ENCODE results near the gene VASH2.

The VASH2 gene

DNA sequence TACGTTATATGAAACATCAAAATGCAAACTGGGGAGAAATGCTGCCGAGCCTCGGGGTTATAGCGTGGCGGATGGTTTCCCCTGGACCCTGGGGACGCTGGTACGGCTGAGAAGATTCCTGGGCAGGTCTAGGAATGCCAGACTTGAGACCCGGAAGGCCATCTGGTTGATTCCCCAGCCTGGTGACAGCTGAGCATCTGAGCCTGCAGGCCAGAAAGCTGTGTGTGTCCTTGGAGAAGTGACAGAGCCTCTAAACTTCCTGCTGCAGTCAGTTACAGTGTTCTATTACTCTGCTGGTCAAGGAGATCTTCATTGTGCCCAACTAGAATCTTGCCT lies 2.3 kb downstream of the VASH2 start:
- H3K27ac ChIP-seq, result no peak overlapping the region

DNA sequence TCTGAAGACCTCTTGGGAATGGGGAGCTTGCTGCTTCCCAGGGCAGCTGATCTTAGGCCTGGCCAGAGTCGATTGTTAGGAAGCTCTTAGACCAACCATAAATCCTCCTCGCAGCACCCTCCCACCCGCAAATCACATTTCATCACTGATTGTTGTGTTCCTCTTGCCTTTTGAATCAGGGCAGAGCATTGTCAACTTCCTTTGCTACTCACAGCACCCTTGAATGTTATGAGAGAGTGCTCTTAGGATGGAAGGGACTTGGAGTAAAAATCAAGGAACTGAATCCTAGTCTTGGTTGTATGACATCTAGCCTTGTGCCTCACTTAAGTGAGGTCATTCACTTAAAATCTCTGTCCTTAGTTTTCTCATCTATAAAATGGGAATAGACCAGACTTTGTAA lies 3.0 kb downstream of the VASH2 start:
- no peak for TF ChIP-seq CTCF (conservative IDR thresholded peaks at IDR 0.05)
- H3K27ac ChIP-seq, result no peak overlapping the region

More for the DNA sequence above, 2.3 kb downstream of the VASH2 start:
- no peak for TF ChIP-seq CTCF (conservative IDR thresholded peaks at IDR 0.05)

DNA sequence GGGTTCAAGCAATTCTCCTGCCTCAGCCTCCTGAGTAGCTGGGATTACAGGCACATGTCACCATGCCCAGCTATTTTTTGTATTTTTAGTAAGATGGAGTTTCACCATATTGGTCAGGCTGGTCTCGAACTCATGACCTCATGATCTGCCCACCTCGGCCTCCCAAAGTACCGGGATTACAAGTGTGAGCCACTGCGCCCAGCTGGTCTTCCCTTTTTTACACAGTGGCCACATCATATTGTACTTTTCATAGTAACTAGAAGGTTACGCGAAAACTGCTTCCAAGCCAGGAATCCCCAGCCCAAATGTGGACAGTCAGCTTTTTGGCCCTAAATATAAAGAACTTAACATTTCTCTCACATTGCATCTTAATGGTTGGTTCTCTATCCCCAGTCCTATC lies 4.2 kb downstream of the VASH2 start:
- no peak overlapping the region for H3K27ac ChIP-seq
- no peak for TF ChIP-seq CTCF (conservative IDR thresholded peaks at IDR 0.05)

DNA sequence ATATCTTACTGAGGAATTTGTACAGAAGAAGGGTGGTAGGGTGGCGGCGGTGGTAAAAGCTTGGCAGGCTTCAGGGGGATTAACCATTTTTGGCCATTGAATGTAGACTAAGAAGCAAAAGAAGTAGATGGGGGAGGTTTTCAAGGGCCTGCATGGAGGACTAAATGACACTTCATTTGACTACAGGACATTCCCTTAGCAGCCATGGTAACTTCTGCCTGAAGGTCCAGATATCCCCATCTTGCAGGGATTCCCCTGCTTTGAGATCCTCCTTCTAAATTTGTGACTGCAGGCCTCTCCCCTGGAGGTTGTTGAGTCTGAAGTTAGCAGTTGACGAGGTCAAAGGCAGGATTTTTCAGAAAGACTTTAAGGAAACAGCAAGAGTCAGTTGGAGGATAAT lies 4.8 kb downstream of the VASH2 start:
- no peak for TF ChIP-seq CTCF (conservative IDR thresholded peaks at IDR 0.05)
- H3K27ac ChIP-seq, result no peak overlapping the region

DNA sequence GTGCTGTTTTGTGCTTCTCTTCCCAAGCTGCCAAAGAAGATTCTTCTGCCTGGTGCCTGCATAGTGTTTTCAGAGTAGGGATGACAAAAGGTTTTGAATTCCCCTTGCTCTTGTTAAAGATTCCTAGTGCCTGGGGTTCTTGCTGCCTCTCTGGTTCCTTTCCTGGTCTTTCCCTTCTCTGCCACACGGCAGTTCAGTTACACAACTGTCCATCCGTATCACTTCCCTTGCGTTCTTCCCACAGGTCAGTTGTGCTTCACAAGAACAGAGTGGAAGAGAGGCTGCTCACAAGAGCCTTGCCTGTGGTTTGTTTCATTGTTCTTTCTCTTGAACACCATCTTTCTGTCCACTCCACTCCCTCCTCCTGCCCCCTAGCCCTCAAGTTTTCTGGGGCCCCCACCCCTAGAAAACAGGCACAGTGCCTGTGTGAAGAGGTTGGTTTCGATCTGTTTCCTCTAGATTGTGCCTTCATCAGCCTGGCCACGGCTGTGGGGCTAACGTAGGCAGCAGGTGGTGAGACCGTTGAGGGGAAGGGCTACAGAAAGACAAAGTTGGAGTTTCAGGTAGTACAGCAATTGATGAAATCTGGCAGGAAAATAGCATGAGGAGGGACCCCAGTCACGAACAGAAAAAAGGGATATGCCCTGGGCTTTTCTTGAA lies 5.8 kb downstream of the VASH2 start:
- H3K27ac ChIP-seq, result no peak overlapping the region
- TF ChIP-seq CTCF (conservative IDR thresholded peaks at IDR 0.05), result no peak

- no peak overlapping the region for H3K27ac ChIP-seq
- no peak for TF ChIP-seq CTCF (conservative IDR thresholded peaks at IDR 0.05)
These were observed 7.2 kb downstream of the VASH2 start for GRCh38 chr1:212957546-212957945.

- no peak for TF ChIP-seq CTCF (conservative IDR thresholded peaks at IDR 0.05)
- no peak overlapping the region for H3K27ac ChIP-seq
These were observed 7.8 kb downstream of the VASH2 start for GRCh38 chr1:212958175-212958574.
